Activated CD8-positive, alpha-beta memory T cell treated with anti-CD3 and anti-CD28 coated beads for 48 hours (primary cell): ENCODE measurements around the gene SNTG2.

Experiments used
- DNase-seq, 3 experiments: peaks; one replicate each; pipeline ENCODE4 v3.0.0-alpha.2; 2020; ENCODE audit warnings: low read depth in 2 of 3, low spot score in 2 of 3

SNTG2 gene

DNA sequence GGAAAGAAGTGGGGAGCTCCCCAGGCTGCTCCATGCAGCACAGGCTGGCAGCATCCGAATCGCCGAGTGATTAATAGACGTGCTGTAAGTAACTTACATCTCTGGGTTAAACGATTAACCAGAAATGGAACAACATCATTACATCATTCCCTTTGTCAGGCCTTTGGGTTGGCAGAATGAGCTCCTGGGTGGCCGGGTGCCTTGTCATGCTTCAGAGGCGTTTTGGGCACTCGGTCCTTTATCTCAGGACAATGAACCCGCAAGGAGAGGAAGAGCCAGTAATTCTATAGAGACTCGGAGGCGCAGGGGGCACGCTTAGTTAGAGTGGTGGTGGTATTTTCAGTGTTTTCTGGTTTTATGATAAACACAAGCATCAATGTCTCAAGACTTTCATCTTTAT lies 315.7 kb downstream of the SNTG2 start:
- DNase-seq = no peak

DNA sequence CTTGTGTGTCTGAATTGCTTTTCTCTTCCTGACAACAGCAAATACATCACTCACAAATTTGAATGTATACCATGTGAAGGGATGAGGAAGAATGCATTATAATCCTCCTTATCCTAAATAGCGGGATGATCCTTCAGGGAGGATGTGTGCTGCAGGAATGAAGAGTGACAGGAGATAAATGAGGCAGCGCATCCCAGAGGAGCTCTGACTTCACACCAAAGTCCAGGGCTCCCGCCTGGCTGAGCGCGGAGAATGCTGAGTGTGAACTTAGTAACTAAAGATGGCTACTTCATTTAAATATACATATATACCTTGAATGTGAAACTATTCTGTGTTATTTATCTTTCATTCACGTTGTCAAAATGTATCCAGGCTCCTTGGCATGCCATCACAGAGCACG lies 317.4 kb downstream of the SNTG2 start:
- no peak for DNase-seq

DNA sequence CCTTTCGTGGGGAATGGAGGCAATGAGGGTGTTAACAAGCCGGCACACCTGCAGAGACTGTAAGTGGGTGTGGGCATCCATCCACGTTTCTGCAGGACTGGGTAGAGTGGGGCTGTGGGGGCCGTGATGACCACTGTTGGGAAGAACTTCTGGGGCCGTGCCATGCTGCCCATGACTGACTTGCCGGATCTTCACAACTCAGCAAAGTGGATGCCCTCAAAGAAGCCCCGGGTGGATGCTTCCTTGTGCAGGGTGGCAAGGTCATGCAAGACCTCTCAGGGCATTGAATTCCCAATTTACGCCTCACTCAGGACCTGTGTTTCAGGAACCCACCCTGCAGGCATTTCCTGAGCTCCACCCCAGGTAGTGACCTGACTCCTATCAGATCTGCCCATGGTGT lies 319.2 kb downstream of the SNTG2 start:
- DNase-seq = no peak

DNA sequence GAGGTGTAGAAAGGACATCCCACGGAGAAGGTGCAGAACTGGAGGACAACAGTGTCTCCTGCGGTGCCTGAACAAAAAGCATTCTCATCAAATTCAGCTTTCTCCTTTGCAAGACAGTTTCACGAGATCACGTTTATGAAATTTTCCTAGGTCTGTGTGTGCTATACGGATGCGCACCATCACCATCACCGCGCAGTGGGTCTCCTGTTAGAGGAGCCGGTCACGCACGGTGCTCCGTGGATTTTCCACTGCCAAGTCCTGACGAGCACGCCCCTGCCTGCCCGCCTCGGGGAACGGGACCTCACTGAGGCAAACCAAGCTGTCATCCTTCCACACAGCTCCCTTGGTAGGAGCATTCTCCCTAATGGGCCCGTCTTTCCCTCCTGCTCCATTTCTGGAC lies 322.2 kb downstream of the SNTG2 start:
- DNase-seq = no peak

DNA sequence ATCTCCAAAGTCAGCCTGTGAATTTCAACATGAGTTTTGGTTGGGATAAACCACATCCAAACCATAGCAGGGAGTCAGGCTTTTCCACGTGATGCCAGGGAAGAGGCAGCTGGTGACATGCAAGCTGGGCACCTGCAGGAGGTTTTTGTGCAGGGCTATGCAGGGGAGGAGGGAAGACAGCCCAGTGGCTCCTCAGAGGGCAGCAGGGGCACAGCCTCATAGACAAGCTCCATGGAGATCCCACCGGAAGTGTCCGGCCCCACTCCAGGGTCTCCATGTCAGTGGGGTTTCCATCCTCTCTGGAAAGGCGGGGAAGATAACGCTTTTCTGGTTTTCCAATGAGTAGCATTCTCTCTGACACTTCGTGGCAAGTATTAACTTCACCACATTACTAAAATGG lies 327.0 kb downstream of the SNTG2 start:
- DNase-seq = no peak

DNA sequence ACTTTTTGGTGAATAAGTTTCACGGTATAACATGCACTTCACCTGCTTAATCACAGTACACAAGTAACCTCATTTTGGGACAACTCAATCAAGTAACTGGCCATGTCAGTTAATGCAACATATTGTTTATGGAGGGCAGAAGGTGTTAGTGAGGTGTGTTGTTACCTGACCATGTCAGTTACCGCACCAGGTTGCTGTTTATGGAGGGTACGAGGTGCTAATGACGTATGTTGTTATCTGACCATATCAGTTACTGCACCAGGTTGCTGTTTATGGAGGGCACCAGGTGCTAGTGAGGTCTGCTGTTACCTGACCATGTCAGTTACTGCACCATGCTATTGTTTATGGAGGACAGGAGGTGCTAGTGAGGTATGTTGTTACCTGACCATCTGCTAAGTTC lies 327.5 kb downstream of the SNTG2 start:
- no peak for DNase-seq

DNA sequence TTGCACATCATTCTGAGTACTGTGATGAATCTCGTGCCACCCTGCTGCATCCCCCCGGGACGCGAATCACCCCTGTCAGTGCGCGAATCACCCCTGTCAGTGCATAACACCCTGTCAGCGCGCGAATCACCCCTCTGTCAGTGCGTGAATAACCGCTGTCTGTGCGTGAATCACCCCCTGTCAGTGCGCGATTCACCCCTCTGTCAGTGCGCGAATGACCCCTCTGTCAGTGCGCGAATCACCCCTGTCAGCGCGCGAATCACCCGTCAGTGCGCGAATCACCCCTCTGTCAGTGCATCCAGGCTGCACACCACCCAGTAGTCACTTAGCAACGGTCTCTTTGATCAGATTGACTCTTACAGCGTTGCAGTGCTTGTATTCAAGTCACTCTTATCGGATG lies 328.2 kb downstream of the SNTG2 start:
- DNase-seq = no peak

DNA sequence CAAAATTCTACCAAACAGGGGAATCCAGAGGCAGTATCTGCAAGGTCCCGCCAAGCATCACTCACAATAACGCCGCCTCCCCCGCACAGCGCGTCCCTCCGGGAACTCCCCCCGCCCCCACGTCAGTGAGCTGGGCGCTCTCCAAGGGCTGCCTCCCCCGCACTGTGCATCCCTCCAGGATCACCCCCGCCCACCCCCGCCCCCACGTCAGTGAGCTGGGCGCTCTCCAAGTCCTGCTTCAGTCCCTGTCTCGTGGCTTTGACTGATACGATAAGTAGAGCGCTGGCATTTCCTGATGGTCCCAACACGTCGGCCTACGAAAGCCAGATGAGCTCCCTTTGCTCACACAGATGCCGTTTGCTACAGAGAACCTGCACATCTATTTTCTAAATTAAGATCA lies 331.9 kb downstream of the SNTG2 start:
- no peak for DNase-seq

DNA sequence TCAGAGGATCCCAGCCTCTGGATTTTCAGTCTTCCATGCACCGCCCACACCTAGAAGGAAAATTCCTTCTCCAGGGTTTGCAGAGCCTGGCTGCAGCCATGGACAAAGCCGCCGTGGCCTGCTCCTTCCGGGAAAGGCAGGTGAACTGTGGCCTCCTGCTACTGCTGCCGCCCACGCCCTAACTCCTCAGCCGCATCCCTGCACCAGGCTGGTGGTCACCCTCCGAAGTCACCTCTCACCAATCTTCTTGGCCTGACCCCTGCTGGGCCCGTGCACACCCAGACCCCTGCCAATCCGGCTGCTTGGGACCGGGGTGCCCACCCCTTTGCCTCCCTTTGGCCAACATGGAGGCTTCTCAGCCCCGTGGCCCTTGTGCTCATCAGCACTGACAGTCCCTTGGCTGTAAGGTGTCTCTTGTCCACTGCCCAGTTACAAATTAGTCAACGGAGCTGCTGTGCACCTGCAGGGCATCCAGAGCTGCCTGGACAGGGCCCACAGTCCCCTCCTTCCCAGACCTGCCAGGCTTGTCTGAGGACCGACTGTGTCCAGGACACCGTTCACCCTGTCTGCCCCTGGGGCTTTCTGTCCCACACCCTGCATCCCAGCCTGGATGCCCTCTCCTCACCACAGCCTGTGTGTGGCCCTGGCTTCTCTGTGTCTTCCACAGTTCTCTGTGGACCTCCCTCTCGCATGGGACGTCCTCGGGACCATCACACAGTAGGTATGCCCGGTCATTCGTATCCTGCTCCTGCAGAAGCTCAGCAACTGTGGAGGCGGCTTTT lies 332.6 kb downstream of the SNTG2 start:
- no peak for DNase-seq

DNA sequence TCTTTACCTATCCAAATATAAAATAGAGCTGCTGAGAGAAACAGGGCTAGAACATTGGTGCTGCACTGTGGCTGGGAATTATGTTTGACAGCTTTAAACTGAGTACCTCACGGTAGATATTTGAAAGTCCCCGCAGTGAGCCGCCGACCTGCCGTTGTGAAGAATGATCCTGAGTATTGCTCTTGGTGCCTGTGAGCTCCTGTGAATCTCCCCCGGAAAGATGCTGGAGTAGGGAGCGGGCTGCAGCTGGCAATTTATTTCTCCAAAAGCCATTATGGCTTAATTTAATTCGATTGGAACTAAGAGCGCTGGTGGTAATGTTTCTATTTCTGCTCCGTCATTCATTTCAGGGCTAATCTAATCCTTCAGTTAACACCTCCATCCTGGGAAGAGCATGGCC lies 333.2 kb downstream of the SNTG2 start:
- DNase-seq = no peak

DNA sequence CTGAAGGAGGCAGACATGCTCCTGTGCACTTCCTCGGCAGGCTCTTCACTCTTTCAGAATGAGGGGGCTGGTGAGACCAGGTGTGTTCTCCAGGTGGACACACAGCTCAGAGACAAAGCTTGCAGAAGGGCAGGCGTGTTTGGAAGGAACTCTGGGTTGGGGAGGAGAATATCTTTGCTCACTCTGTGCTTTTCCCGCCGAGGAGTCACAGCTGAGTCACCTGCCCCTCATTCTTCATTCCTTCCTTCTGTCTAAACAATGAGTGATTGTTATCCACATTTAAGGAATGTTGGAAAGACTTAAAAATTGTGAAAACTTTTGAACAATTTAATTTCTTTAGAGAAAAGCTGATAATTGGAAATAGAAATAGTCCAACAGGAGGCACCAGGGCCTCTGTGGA lies 336.3 kb downstream of the SNTG2 start:
- no peak for DNase-seq

DNA sequence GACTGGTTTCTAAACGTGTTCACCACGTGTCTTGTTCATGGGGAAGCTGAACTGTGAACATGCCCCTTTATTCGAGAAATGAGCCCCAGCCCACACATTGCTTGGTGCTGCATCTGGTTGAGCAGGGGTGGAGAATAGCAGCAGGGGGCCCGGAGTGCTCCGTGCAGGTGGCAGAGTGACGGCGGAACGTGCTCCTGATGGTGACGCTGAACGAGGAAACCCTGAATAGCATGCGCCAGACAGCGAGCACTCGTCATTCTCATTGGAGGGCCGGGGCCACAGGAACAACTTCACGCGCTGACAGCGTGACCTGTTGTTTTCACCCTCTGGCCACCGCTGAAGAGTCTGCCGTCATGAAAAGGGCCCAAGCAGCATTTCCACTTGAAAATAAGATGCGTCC lies 336.8 kb downstream of the SNTG2 start:
- DNase-seq = no peak

DNA sequence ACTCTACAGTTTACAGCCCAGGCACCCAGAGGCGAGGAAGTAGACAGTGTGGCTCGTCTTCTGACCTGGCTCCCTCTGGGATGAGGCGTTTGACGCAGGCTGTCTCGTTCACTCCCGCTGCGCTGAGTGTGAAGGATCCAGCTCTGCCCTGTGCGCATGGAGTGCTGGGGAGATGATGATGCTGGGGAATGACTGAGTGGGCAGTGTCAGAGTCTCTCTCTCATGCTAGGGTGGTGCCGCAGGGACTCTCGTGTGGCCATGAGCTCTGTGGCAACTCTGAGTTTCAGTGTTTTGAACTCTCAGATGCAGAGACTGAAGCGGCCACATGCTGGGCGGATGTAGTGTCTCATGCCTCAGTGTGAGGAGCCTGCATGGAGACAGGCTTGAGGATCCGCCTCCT lies 344.3 kb downstream of the SNTG2 start:
- DNase-seq = no peak

DNA sequence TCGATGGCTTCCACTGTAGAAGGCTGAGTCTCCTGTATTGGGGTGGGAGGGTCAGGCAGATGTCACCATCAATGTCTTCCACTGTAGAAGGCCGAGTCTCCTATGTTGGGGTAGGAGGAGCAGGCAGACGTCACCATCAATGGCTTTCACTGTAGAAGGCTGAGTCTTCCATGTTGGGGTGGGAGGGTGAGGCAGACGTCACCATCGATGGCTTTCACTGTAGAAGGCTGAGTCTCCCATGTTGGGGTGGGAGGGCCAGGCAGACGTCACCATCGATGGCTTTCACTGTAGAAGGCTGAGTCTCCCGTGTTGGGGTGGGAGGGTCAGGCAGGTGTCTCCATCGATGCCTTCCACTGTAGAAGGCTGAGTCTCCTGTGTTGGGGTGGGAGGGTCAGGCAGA lies 345.1 kb downstream of the SNTG2 start:
- no peak for DNase-seq

DNA sequence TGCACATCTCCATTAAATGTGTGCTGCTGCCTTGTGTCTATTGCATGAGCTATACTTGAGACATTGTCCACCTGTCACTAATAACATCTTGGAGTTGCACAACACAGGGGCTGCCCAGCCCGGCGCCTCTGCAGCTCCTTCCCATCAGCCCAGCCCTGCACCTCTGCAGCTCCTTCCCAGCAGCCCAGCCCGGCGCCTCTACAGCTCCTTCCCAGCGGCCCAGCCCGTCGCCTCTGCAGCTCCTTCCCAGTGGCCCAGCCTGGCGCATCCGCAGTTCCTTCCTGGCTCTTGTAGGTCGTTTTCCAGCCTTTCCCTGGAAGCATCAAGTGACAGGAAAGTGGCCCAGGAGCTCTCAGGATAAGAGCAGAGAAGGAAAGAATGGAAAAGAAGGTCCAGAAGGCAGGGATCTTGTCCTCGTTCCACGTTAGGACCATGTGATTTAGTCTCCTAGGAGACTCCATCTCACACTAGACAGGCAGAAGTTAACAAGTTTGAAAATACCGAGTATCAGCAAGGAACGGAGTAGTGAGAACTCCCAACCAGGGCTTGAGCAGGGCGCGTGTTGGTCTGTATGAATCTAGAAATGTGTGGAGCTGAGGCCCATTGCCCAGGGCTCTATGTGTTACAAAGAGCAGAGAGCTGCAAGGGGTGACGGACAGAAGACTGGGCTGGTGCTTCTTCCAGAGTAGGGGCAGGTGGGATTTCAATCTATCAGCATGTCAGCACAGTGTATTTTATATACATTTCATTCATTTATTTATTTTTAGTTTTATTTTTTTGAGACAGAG lies 346.9 kb downstream of the SNTG2 start:
- DNase-seq = no peak

DNA sequence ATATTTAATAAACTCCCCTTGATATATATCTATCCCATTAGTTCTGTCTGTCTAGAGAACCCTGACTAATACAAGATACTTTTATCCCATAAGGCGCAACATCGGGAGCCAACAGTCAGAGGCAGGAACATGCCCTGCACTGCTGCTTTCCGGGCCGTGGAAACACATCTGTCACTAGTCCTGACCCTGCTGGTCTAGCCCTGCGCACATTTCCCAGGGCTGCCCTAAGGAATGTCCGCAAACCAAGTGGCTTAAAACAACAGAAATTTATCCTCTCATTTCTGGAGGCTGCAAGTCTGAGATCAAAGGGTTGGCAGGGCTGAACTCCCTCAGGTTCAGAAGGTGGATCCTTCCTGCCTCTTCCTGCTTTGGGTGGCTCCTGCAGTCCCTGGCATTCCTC lies 348.4 kb downstream of the SNTG2 start:
- DNase-seq = no peak

DNA sequence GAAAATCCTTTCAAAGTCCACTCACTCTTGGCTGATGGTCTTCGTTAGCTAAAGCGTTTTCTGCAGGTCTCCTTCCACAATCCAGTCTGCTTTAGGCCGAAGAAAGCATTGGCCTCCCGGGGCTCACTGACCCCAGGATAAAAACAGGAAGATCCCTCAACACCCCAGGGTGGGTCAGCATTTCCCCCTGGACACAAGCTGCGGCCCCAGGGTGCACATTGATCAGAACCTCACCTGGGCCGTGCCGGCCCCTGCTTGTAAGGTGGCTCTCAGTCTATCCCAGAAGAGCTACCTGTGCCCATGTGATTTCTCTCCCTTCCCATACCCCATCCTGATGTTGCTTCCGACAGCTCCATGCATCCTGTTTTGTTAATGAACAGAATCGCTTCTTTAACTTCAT lies 349.6 kb downstream of the SNTG2 start:
- DNase-seq = no peak

DNA sequence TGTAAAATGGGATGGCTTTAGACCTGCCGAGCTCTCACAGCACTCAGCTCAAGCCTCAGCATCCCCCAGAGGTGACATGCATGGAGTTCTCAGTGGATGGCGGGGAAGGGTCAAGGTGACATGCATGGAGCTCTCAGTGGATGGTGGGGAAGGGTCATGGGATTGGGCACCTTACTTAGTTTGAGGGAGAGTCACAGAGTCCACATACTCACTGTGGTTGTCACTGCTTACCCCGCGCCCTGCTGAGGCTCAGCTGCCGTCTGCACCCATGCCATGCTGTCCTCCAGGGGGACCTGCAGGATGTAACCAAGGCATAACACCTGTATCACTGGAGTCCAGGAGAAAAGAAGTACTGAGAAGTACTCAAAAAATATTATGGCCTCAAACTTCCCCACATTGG lies 350.4 kb downstream of the SNTG2 start:
- DNase-seq = no peak

DNA sequence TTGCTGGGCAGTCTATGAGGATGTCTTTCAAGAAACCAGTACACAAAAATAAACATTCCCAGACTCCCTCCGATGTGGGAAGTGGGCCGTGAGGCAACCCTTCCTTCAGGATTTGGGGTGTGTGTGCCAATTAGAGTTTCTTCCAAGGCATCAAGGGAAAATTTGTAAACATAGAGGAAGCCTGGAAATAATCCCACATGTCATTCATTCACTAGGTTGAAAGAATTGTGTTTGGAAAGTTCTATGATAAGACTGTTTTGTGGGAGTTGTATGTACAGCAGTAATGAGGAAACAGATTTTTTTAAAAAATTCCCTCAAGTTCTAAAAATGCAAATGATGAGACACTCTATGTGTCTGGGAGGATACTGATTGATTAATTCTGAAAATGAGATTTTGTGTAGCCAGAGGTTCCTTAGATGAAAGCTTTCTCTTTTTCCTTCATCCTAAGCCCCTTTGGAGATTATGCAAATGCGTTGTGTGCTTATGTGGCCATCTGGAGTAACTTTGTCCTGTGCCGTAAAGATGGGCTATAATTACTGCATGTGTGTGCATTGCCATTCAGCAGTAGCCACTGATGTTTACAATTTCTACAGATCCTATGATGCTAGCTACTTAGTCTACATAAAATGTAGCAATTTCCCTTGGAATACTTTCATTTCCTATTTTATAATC lies 354.8 kb downstream of the SNTG2 start:
- no peak for DNase-seq

DNA sequence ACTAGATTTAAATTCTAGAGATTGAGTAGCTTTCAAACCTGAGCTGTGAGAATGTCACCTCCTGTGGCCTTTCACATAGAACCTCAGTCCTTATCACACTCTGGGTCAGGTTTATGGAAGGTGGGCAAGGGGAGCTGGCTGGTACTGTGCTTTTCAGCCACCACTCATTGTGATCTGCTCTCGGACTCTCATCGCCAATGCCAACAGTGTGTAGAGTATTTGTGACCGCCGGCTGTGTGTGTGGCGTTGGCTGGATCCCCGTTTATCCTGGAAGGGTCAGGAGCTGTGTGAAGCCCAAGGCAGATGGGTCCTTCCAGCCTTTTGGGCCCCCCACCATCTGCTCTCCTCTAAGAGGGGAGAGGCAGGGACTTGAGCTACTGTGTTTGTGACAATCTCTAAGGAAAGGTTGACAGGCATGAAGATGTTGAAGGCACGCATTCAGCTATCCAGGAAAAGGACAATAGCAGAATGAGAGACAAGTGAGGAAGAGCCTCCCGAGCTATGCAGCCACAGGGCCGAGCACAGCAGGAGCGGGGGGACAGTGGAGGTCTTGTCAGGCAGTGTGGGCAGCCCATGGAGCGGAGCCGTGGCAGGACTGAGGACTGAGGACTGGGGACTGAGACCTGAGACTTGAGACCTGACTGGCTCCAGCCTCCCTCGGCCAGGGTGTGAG lies 355.5 kb downstream of the SNTG2 start:
- DNase-seq = no peak

DNA sequence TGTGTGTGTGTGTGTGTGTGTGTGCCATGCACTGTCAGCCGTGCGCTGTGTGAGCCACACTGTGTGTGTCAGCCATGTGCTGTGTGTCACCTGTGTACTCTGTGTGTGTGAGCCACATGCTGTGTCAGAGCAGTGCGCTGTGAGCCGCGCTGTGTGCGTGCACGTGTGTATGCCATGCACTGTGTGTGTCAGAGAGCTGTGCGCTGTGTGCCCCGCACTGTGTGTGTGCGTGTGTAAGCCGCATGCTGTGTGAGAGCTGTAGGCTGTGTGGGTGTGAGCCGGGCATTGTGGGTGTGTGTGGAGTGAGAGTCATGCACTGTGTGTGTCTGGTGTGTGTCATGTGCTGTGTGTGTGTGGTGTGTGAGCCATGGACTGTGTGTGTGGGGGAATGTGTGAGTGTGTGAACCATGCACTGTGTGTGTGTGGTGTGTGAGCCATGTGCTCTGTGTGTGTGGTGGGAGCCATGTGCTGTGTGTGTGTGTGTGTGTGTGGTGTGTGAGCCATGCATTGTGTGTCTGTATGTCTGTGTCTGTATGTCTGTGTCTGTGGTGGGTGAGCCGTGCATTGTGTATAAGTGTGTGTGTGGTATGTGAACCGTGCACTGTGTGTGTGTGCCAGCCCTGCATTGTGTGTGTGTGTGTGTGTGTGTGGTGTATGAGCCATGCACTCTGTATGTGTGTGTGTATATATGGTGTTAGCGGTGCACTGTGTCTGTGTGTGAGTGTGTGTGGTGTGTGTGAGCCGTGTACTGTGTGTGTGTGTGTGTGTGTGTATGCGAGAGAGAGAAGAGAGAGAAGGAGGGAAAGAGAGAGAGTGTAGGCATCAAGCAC lies 356.3 kb downstream of the SNTG2 start:
- no peak for DNase-seq
